Kidney epithelial cell (primary cell): Measurements from ENCODE around the gene ZNF236. TPM values are rescaled to one million over a fixed set of nuclear protein-coding genes. Genes with fewer than 3 reads are reported as not detected.

Source experiments
- DNase-seq: peaks from one replicate; pipeline ENCODE4 v3.0.0-alpha.2; 2010; ENCODE audit warnings: low read depth
- H3K27me3 ChIP-seq: 2 replicates; pipeline ENCODE4 v1.6.0; 2011; ENCODE audit warnings: low read length; ENCODE audit not compliant: control insufficient read depth, insufficient read depth
- H3K36me3 ChIP-seq: 2 replicates; pipeline ENCODE4 v1.5.1; 2011; ENCODE audit warnings: low read length; ENCODE audit not compliant: control insufficient read depth, insufficient read depth
- H3K4me3 ChIP-seq: 2 replicates; pipeline ENCODE4 v1.5.1; 2011; ENCODE audit warnings: low read depth, mild to moderate bottlenecking, control low read depth, low read length
- total RNA-seq: library from RNA; depleted of rRNA; stranded (reverse); fragments of >200 nt; gene quantifications from 2 replicates; pipeline ENCODE4 v1.2.3, GENCODE V29; 2015
- TF ChIP-seq, protein P1 (sequence below): IDR thresholded peaks from 2 replicates; pipeline ENCODE4 v1.5.1; 2011; ENCODE audit warnings: mild to moderate bottlenecking, moderate library complexity, low read length, control low read depth, inconsistent platforms; ENCODE audit not compliant: insufficient read depth, poor library complexity, severe bottlenecking

The ZNF236 gene
- total RNA-seq, 1 donor from 2014 or later, result 7.8 TPM

DNA sequence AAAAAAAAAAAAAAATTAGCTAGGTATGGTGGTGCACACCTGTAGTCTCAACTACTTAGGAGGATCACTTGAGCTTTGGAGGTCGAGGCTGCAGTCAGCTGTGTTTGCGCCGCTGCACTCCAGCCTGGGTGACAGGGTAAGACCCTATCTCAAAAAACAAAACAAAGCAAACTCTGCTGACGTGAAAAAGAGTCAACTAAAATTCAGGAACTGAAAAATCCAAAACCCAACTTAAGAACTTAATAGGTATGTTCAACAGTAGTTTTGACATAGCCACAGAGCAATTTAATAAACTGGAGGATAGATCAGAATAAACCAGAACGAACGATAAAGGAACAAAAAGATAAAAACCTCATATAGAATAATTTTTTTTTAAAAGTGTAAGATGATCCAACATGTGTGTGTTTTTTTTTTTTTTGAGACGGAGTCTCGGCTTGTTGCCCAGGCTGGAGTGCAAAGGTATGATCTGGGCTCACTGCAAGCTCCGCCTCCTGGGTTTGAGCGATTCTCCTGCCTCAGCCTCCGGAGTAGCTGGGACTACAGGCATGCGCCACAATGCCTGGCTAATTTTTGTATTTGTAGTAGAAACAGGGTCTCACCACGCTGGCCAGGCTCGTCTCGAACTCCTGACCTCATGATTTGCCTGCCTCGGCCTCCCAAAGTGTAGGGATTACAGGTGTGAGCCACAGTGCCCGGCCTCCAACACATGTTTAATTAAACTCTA lies 4.3 kb upstream of the ZNF236 start:
- H3K4me3 ChIP-seq, result no peak overlapping the region
- no peaks in the 10 kb centered on the region for H3K27me3 ChIP-seq
- TF ChIP-seq, protein P1, sequence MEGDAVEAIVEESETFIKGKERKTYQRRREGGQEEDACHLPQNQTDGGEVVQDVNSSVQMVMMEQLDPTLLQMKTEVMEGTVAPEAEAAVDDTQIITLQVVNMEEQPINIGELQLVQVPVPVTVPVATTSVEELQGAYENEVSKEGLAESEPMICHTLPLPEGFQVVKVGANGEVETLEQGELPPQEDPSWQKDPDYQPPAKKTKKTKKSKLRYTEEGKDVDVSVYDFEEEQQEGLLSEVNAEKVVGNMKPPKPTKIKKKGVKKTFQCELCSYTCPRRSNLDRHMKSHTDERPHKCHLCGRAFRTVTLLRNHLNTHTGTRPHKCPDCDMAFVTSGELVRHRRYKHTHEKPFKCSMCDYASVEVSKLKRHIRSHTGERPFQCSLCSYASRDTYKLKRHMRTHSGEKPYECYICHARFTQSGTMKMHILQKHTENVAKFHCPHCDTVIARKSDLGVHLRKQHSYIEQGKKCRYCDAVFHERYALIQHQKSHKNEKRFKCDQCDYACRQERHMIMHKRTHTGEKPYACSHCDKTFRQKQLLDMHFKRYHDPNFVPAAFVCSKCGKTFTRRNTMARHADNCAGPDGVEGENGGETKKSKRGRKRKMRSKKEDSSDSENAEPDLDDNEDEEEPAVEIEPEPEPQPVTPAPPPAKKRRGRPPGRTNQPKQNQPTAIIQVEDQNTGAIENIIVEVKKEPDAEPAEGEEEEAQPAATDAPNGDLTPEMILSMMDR, result no peak
- no peaks in the 10 kb centered on the region for H3K36me3 ChIP-seq
- no peak for DNase-seq

DNA sequence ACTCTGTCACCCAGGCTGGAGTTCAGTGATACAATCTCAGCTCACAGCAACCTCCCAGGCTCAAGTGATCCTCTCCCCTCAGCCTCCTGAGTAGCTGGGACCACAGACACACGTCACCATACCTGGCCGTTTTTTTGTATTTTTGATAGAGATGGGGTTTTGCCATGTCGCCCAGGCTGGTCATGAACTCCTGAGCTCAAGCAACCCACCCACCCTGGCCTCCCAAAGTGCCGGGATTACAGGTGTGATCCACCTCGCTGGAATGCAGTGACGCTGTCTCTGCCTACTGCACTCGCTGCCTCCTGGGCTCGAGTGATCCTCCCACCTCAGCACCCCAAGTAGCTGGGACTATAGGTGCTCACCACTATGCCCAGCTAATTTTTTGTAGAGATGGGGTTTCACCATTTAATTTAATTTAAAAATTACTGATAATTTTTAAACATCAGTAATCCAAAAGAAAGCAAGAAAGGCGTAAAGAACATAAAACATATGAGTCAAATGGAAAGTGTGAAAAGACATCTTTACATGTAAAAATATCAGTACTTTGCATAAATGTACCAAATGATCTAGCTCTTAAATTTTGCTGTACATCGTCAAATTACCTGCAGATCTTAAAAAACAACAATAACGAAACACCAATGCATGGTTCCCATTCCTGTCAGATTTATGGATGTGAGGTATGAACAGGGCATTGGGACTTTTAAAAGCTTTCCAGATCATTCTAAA lies 2.8 kb upstream of the ZNF236 start:
- Histone ChIP-seq H3K36me3 (no peaks in the 10 kb centered on the region), H3K4me3 (no peak overlapping the region), H3K27me3 (no peaks in the 10 kb centered on the region)
- DNase-seq, result no peak
- TF ChIP-seq, protein P1, result no peak

DNA sequence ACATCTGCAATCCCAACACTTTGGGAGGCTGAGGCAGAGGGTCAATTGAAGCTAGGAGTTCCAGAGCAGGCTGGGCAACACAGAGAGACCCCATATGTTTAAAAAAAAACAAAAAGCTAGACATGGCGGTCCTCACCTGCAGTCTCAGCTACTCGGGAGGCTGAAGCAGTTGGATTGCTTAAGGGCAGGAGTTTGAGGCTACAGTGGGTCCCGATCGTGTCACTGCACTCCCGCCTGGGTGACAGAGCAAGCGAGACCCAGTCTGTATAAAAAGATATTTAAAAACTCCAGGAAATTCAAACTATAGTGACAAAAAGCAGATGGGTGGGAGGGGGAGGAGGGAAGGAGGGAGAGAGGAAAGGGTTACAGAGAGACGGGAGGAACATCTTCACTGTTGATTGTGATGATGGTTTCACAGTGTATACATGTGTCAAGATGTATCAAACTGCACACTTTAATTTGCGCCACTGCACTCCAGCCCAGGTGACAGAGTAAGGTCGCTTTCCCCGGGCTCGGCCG lies 942 bp upstream of the ZNF236 start:
- Histone ChIP-seq H3K4me3 (peak overlapping the region; percentile 83), H3K36me3 (no peaks in the 10 kb centered on the region), H3K27me3 (no peaks in the 10 kb centered on the region)
- no peak for DNase-seq
- TF ChIP-seq, protein P1, result no peak

DNA sequence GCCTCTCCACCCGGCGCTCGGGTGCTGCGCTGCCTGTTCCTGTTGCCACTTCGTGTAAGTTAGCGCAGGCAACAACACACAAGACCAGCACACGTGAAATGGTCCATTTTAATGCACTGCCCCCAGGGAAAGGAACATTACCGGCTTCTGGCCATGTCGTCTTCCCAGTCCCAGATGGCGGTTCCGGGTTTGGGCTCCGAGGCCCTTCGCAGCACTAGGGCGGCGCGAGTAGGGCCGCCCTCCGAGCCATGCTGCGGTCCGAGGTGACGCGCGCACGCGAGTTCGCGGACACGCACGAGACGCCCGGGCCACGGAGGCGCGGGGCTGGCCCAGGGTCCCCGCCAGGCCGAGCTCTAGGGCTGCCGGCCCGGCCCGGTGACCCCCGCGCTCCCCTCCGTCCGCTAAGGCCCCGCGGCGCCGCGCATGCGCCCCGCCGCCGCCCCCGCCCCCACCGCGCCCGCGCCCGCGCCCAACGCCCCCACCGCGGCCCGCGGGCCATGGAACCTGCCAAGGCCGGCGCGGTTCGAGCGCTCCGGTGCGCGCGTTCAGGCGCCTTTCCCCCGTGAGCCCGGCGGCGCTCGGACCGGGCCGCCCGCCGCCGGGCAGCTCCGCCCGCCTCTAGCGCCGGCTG lies 367 bp upstream of the ZNF236 start:
- no peaks in the 10 kb centered on the region for H3K36me3 ChIP-seq
- no peak for DNase-seq
- H3K27me3 ChIP-seq, result no peaks in the 10 kb centered on the region
- peak overlapping the region; percentile 83 for H3K4me3 ChIP-seq
- TF ChIP-seq, protein P1, result no peak

DNA sequence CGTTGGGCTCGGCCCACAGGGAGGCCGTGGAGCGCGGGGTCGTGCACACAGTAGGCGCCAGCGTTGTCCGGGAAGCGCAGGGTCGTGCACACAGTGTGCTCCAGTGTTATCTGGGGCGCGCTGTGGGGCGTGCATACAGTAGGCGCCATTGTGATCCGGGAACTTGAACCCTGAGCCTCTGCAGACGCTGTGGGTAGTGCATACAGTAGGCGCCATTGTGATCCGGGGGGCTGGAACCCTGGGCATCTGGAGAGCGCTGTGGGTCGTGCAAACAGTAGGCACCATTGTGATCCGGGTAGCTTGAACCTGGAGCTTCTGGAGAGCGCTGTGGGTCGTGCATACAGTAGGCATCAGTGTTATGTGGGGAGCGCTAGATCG lies 793 bp downstream of the ZNF236 start:
- no peaks in the 10 kb centered on the region for H3K36me3 ChIP-seq
- no peak for DNase-seq
- peak overlapping the region; percentile 83 for H3K4me3 ChIP-seq
- H3K27me3 ChIP-seq, result no peaks in the 10 kb centered on the region
- TF ChIP-seq, protein P1, result no peak
